22Rv1 (cell line): ENCODE data around the gene NHERF1.
A peak's percentile ranks its signal among the peaks of the same experiment; 100 is the strongest.

ENCODE experiments used
- H3K27ac ChIP-seq: fragments of 450-650 bp; 2 replicates; pipeline ENCODE4 v1.5.1; 2017
- CTCF ChIP-seq: fragments of 450-650 bp; IDR thresholded peaks from 2 replicates; pipeline ENCODE4 v1.5.1; 2017; ENCODE audit warnings: mild to moderate bottlenecking
- ZFX ChIP-seq: fragments of 450-650 bp; IDR thresholded peaks from 2 replicates; pipeline ENCODE4 v1.6.1; 2017; ENCODE audit warnings: antibody characterized with exemption, borderline replicate concordance

The NHERF1 gene

GRCh38 chr17:74748529-74749278, at the start of gene NHERF1:
TSS of gene NHERF1 (plus strand) at chr17:74748628. CDS start at chr17:74748847, 219 bp downstream.
- TF ChIP-seq ZFX (no peak), CTCF (peak; percentile 37)
- peak within 1 kb of the TSS; percentile 44 for H3K27ac ChIP-seq

GRCh38 chr17:74699236-74699635, 49.2 kb upstream of the NHERF1 start:
- H3K27ac ChIP-seq: no peak overlapping the region
- TF ChIP-seq ZFX (no peak), CTCF (no peak)

- no peak for TF ChIP-seq ZFX
- H3K27ac ChIP-seq: no peak overlapping the region
These were observed 46.1 kb upstream of the NHERF1 start for GRCh38 chr17:74702116-74702871.

- TF ChIP-seq CTCF: no peak
- TF ChIP-seq ZFX: no peak
- H3K27ac ChIP-seq: no peak overlapping the region
These were observed 45.1 kb upstream of the NHERF1 start for GRCh38 chr17:74703311-74703710.

GRCh38 chr17:74704544-74704943, 43.9 kb upstream of the NHERF1 start:
- TF ChIP-seq ZFX: no peak
- no peak for TF ChIP-seq CTCF
- no peak overlapping the region for H3K27ac ChIP-seq

- TF ChIP-seq CTCF (no peak), ZFX (no peak)
- H3K27ac ChIP-seq: no peak overlapping the region
These were observed 37.2 kb upstream of the NHERF1 start for GRCh38 chr17:74711058-74711824.

GRCh38 chr17:74712301-74712700, 36.1 kb upstream of the NHERF1 start:
- TF ChIP-seq CTCF (no peak), ZFX (no peak)
- no peak overlapping the region for H3K27ac ChIP-seq
